K562 (cell line): ENCODE measurements around the gene COG4. TPM values are rescaled to one million over a fixed set of nuclear protein-coding genes. Genes with fewer than 3 reads are reported as not detected.

Experiments used
- ARID1B ChIP-seq: fragments of 450-650 bp; IDR thresholded peaks from 2 replicates; pipeline ENCODE4 v1.6.1; 2016; ENCODE audit warnings: antibody characterized with exemption, mild to moderate bottlenecking, inconsistent platforms
- BCL6 ChIP-seq: fragments of 250-450 bp; sonication (Bioruptor Pico); IDR thresholded peaks from 2 replicates; pipeline ENCODE4 v1.4.0; 2020
- CC2D1A ChIP-seq: fragments of 450-650 bp; IDR thresholded peaks from 2 replicates; pipeline ENCODE4 v1.6.1; 2017; ENCODE audit warnings: mild to moderate bottlenecking
- CTCF ChIP-seq, 3 experiments: IDR thresholded peaks in 2 of 3; conservative IDR thresholded peaks in 1 of 3; 2 replicates each; pipeline ENCODE4 v1.5.1; 2011 to 2012; ENCODE audit warnings: low read length in 3 of 3, mild to moderate bottlenecking in 3 of 3, control low read depth in 2 of 3, improper control_type of control experiment in 1 of 3, inconsistent platforms in 1 of 3, low read depth in 1 of 3, mixed read lengths in 1 of 3, moderate library complexity in 1 of 3; ENCODE audit not compliant: insufficient read depth in 2 of 3
- CTCFL ChIP-seq: IDR thresholded peaks from 2 replicates; pipeline ENCODE4 v1.6.1; 2011; ENCODE audit warnings: borderline replicate concordance, low read depth, mild to moderate bottlenecking, moderate library complexity, low read length; ENCODE audit not compliant: insufficient read depth, poor library complexity, severe bottlenecking
- EZH2 ChIP-seq: IDR thresholded peaks from 2 replicates; pipeline ENCODE4 v1.6.1; 2012; ENCODE audit warnings: low read depth, mild to moderate bottlenecking, inconsistent platforms, low read length, borderline replicate concordance
- KHSRP ChIP-seq: fragments of 450-650 bp; IDR thresholded peaks from 2 replicates; pipeline ENCODE4 v1.6.1; 2017
- MLLT1 ChIP-seq, 2 experiments: fragments of 450-650 bp; IDR thresholded peaks; 2 replicates each; pipeline ENCODE4 v1.6.1; 2016
- NKRF ChIP-seq: fragments of 450-650 bp; IDR thresholded peaks from 2 replicates; pipeline ENCODE4 v1.6.1; 2016; ENCODE audit warnings: borderline replicate concordance
- NR1H2 ChIP-seq: sonication (generic); formaldehyde crosslinking; IDR thresholded peaks from 2 replicates; pipeline ENCODE4 v1.4.0; 2020; ENCODE audit warnings: mild to moderate bottlenecking, missing genetic modification reagents
- RBM34 ChIP-seq: fragments of 200-400 bp; formaldehyde crosslinking; IDR thresholded peaks from 2 replicates; pipeline ENCODE4 v1.6.1; 2018; ENCODE audit warnings: low read length, borderline replicate concordance; ENCODE audit not compliant: insufficient read depth
- SNRNP70 ChIP-seq: fragments of 200-400 bp; formaldehyde crosslinking; optimal IDR thresholded peaks from 2 replicates; pipeline ENCODE3; 2017; ENCODE audit warnings: low read depth, low read length
- ZNF395 ChIP-seq: fragments of 200-800 bp; sonication (Bioruptor generic); IDR thresholded peaks from 2 replicates; pipeline ENCODE4 v1.6.1; 2017; ENCODE audit warnings: missing genetic modification characterization, missing compliant biosample characterization
- ZNF655 ChIP-seq: fragments of 250-450 bp; sonication (Bioruptor Pico); IDR thresholded peaks from 2 replicates; pipeline ENCODE4 v1.5.0; 2021
- ZNF77 ChIP-seq: fragments of 250-450 bp; sonication (Bioruptor Pico); IDR thresholded peaks from 2 replicates; pipeline ENCODE4 v1.5.0; 2020
- ZSCAN32 ChIP-seq: fragments of 450-650 bp; formaldehyde crosslinking; IDR thresholded peaks from 2 replicates; pipeline ENCODE4 v1.4.0; 2020; ENCODE audit warnings: mild to moderate bottlenecking, moderate library complexity
- polyA plus RNA-seq, 8 experiments: library from polyadenylated mRNA; depleted of rRNA in 4 of 8; stranded (reverse) in 5 of 8; unstranded in 3 of 8; fragments of >200 nt; fragmentation: Nextera tagmentation in 2 of 8; fragmentation: Illumina TruSeq in 1 of 8; extraction: Ambion mirVana in 2 of 8; extraction: Trizol in 1 of 8; gene quantifications; 2 replicates each; pipeline versions ENCODE4 v1.2.1 to v1.2.3, GENCODE V29; 2011 to 2014; ENCODE audit warnings: inconsistent platforms in 1 of 8, missing spikeins in 1 of 8
- total RNA-seq, 7 experiments: library from RNA; depleted of rRNA in 6 of 7; stranded (reverse); fragments of >200 nt in 6 of 7; fragmentation: Illumina TruSeq in 2 of 7; extraction: Trizol in 2 of 7; gene quantifications; 2 replicates each; pipeline versions ENCODE4 v1.2.1 to v1.2.3, GENCODE V29; 2011 to 2021; ENCODE audit warnings: low replicate concordance in 1 of 7

Gene COG4
- total and polyA plus RNA-seq, 9 of the 15 experiments (the other 6 are each of a cell fraction or from before 2014, with no cell fraction given) = 13.7 to 73.9 (median 44.2) TPM

GRCh38 chr16:70437582-70438557 is 85.5 kb downstream of the COG4 start (continued):
- TF ChIP-seq ZNF395 (CRISPR knock-in tag) (0 out of 2 replicates have a peak, but pooled peaks have one; percentile 6), SNRNP70 (no peak), CC2D1A (no peak), ARID1B (peak; percentile 11; the same call in 1 of the 2 replicates), NKRF (peak; percentile 55; the same call in 1 of the 2 replicates), EZH2 (no peak), NR1H2 (CRISPR knock-in tag) (no peak), ZNF655 (no peak), BCL6 (CRISPR knock-in tag) (no peak), MLLT1 (IDR thresholded peaks at IDR 0.05) (peak; percentile 37 to 66; a peak in 3 of 4 replicates), CTCFL (no peak), RBM34 (no peak), ZSCAN32 (CRISPR knock-in tag) (0 out of 2 replicates have a peak, but pooled peaks have one; percentile 17), CTCF (IDR thresholded peaks at IDR 0.05 in 2 of 3, conservative IDR thresholded peaks at IDR 0.05 in 1 of 3; ENCODE audit: insufficient read depth in 2 of 3, low read depth in 1 of 3, low read length in 3 of 3) (no peak), ZNF77 (no peak), KHSRP (no peak)
